Melanocyte of skin (primary cell): ENCODE results near the gene POM121C. TPM values are rescaled to one million over a fixed set of nuclear protein-coding genes. Genes with fewer than 3 reads are reported as not detected.

ENCODE experiments used
- small RNA-seq, 2 donors: library from RNA; depleted of rRNA; stranded (forward); fragments of <200 nt; gene quantifications; one replicate each; pipeline ENCODE3, GENCODE V24; 2012
- total RNA-seq, 2 donors: library from RNA; depleted of rRNA; stranded (reverse); fragments of >200 nt; gene quantifications; 2 replicates each; pipeline ENCODE4 v1.2.3, GENCODE V29; 2012

Gene POM121C
- total RNA-seq = 10 to 100 TPM in 1 of 2 donors, 1 to 10 TPM in 1; 8.3 to 10.7 TPM

GRCh38 chr7:75485979-75486643 lies at the start of gene POM121C:
Gene POM121C, minus strand, starts transcription at chr7:75486299. Its CDS starts 44,803 bp downstream, at chr7:75441496.

GRCh38 chr7:75492020-75492419 lies 5.9 kb upstream of the POM121C start, which contains the start of gene SPDYE5:
Gene SPDYE5, plus strand, starts transcription at chr7:75492320. Its CDS starts 1,728 bp downstream, at chr7:75494048.

GRCh38 chr7:75395329-75395728 lies 90.8 kb downstream of the POM121C start, which contains the start of gene TRIM73:
Gene TRIM73, plus strand, starts transcription at chr7:75395629. Its CDS starts 3,305 bp downstream, at chr7:75398934.

Small RNAs within 50 kb of the gene (small RNA-seq; reads per million reads assigned to genes)
- 0 reads per million in 2 donors for gene AC211429.1
- 0 reads per million in 2 donors for gene RF00019

Other genes starting within 250 kb of the POM121C start
- 1 to 10 TPM in 1 of 2 donors, under 1 TPM in 1; 0.67 to 1.0 TPM for gene TRIM73, start 90.7 kb downstream of the POM121C start, total RNA-seq
- under 1 TPM in 1 of 2 donors, not detected in 1; under 0.01 TPM for gene SPDYE5, start 6.0 kb upstream of the POM121C start, total RNA-seq